GM21619 (cell line): ENCODE data around the gene TPRG1.

Experiments used
- ATAC-seq: cut with Tn5 transposase; IDR thresholded peaks from one replicate; pipeline ENCODE4 v1.9.1; 2021; ENCODE audit not compliant: unreplicated experiment

TPRG1 gene

GRCh38 chr3:189349772-189350171 is 178.0 kb downstream of the TPRG1 start:
- no peak for ATAC-seq

- ATAC-seq = no peak
These were observed 181.7 kb downstream of the TPRG1 start for GRCh38 chr3:189353318-189353965.

GRCh38 chr3:189353988-189354889 is 182.5 kb downstream of the TPRG1 start:
- no peak for ATAC-seq

- no peak for ATAC-seq
These were observed 183.3 kb downstream of the TPRG1 start for GRCh38 chr3:189355115-189355480.

- no peak for ATAC-seq
These were observed 183.9 kb downstream of the TPRG1 start for GRCh38 chr3:189355481-189356201.

DNA sequence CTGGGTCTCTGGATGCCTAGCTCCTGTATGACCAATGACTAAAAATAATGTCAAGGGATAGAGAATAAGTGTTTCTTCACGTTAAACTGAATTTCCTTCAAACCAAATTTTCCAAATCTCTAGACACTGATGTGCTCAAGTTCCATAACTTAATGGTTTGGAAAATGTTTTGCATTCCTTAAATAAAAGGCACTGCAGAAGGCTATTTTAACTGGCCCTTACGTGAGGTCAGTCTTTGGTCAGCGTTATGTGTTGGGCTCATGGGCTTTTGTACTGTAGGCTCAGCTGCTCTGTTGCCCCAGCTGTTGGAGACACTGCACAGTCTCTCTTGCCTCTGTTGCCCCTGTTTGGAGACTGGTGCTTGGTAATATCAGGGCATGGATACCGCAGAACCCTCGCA is 188.5 kb downstream of the TPRG1 start:
- ATAC-seq = no peak

DNA sequence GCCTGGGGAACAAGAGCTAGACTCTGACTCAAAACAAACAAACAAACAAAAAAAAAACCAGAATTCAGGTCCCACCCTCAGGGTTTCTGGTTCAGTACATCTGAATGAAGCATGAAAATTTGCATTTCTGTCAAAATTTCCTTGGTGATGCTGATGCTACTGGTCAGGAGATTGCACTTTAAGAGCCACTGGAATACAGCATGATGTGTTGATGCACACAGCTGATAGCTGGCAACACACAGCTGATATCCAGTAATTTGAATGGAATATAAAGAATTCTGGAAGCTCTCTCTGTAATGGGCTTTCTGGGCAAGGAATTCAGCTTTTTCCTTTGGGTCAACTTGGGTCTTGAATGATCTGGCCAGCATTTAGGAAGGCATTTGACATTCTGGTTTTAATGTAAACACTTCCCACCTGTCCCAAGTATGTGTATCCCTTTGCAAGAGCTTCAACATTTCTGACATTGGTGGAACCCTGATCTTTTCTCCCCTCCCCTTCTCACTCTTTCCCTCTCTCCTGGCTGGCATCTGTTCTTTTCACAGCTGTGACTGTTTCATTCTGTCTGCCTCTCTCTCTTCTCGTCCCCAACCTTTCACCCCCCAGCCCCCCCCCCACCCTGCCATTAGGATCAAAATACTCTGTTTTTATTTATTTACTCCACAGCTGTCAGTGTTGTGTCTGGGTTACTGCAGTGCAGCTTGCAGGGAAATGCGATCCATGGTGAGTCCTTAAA is 189.5 kb downstream of the TPRG1 start:
- no peak for ATAC-seq

DNA sequence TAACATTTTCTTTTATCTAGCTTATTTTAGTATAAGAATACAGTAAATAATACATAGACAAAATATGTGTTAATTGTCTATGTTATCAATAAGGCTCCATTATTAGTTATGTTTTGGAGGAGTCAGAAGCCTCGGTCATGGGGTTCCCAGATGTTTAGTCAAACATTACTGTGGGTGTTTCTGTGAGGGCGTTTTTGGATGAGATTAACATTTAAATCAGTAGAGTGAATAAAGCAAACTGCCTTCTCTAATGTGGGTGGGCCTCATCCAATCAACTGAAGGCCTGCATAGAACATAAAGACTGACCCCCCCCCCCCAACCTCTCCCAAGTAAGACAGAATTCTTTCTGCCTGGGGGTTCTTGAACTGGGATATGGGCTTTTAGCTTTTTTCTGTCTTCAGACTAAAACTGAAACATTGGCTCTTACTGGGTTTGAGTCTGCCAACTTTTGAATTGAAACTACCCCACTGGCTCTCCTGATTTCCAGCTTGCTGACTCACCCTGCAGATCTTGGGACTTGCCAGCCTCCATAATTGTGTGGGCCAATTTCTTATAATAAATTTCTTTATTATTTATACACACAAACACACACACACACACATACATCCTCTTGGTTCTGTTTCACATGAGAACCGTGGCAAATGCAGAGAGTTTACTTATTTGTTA is 192.0 kb downstream of the TPRG1 start:
- no peak for ATAC-seq

DNA sequence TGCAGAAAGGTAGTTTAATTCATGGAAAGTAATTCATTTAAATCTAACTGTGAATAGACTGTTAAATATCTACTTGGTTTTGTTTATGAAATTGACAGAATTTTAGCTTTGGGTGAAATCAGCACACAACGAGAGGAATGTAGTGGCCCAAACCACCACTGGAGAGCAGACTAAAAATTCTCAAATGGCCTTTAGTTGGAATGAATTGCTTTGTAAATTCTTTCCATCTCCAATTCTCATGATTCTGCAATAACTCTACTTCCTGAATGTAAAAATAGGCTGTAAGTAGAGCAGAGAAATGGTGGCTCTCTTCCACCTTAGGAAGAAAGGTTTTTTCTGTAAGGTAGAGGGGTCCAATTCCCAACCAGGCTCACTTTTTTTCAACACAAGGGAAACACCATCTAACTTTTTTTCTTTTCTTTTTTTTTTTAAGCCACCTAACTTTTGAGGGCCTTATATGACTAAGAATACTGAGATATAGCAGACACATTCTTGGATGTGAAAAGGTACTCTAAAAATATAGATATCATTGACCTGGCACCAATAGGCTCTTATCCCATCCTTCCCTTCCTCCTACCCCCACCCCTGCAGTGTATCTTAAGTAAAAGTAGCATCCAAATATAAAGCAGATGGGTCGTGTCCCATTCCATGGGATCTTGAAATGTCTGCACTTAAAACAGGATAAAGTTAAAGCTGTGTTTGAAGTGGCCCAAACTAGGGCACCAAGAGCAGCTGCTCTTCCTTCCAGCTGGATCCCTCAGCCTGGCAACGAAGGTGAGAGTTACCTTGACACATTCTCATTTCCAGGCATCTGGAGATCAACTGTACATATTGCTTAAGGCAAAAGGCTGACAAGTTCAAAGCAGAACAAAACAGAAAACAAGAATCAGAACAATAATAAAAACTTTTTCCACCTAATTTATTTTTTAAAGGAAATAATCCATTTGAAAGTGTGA is 194.1 kb downstream of the TPRG1 start:
- no peak for ATAC-seq

DNA sequence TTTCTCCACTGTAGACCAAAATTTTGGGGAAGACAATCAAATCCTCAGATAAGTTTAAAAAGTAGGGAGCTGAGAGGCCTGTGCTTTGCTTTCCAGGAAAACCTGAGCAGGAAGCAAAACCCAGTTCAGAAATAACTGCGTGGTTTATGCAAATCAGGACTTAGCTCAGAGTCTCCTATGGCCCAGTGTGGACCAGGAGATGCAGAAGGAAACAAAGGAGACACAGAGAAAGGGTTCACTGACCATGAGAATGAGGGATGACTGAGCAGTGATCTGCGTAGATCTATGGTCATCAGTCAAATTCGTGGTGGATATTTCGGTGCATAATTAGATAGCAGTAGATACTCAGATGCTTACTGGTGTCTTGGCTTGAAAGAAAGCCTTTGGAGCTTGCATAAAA is 196.6 kb downstream of the TPRG1 start:
- no peak for ATAC-seq

DNA sequence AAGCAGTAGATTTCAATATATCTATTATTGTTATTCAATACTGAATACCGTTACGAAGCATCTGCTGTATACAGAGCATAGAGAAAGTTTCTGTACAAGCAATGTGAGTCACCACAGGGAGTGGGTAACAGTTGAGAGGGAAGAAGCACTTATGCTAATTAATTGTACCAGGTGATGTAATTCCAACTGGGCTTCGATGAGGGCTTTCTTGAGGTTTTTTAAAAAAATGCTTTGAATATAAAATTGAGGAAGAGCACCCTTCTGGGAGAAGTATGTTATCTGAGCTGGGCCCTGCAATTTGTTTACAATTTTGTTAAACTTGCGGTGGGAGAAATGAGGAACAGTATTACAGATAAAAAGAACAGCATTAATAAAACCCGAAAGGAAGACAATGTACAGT is 197.9 kb downstream of the TPRG1 start:
- ATAC-seq = no peak

DNA sequence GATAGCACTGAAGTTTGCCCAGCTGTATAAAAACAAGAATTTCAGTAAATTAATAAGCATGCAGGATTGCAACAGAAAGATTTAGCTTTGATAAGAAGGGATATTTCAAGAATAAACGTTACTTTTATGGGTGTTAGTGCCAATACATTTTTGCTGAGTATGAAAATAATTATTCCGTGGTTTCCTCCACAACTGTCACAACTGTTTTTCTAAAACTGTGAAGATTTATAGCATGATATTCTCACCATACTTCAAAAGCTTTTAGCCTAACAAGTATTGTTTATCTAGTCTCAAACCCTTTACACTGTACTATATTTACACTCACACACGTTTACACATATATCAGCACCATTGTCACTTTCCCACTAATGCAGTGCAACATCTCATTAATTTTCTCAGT is 200.5 kb downstream of the TPRG1 start:
- ATAC-seq = no peak
